ENCODE results near the gene CDH8. TPM values are rescaled to one million over a fixed set of nuclear protein-coding genes. Genes with fewer than 3 reads are reported as not detected.

CDH8 gene
- total RNA-seq, 4 donors from 2014 or later, result 0.40 to 3.0 (median 0.86) TPM

DNA sequence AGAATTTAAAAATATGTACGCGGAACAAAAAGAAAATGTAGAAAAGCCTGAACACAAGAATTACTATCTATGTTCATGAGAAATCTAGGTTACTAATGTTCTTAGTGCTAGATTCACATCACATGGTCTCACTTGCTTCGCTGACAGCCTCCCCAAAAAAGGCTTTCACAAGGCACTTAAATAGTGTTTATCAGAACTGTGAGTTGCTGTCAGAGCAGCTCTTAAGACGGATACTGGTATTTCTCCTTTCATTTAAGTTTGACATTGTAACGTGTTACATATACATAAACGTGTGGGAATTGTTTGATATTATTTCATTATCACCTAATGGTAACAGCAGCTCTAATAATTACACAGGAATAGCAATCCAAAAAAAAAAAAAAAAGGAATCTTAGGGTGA, 150.9 kb downstream of the CDH8 start:
- Histone ChIP-seq H3K36me3 (no peaks in the 10 kb centered on the region), H3K4me3 (no peak overlapping the region), H3K9me3 (no peaks in the 10 kb centered on the region), H3K27me3 (no peaks in the 10 kb centered on the region), H3K4me1 (no peaks in the 10 kb centered on the region), H3K27ac (no peak overlapping the region)
- TF ChIP-seq EP300 (IDR thresholded peaks at IDR 0.05) (no peak), POLR2A (IDR thresholded peaks at IDR 0.05) (no peak), CTCF (IDR thresholded peaks at IDR 0.05) (no peak), POLR2AphosphoS5 (IDR thresholded peaks at IDR 0.05) (no peak)
- 54 to 80% methylated on average over 6 of the region's 6 CpGs for WGBS, 2 donors (ENCODE audit: low coverage in 1 of 2)
- no peak for ATAC-seq

- no peak overlapping the region for H3K27ac ChIP-seq
- H3K36me3 ChIP-seq, result no peaks in the 10 kb centered on the region
- no peaks in the 10 kb centered on the region for H3K4me1 ChIP-seq
- H3K27me3 ChIP-seq, result no peaks in the 10 kb centered on the region
- WGBS, 2 donors (ENCODE audit: low coverage in 1 of 2), result 90 to 94% methylated on average over 3 of the region's 3 CpGs
- ATAC-seq, result no peak
- TF ChIP-seq POLR2AphosphoS5 (IDR thresholded peaks at IDR 0.05), result no peak
- no peak for TF ChIP-seq CTCF (IDR thresholded peaks at IDR 0.05)
- TF ChIP-seq EP300 (IDR thresholded peaks at IDR 0.05), result no peak
- no peak for TF ChIP-seq POLR2A (IDR thresholded peaks at IDR 0.05)
- H3K4me3 ChIP-seq, result no peak overlapping the region
- H3K9me3 ChIP-seq, result no peaks in the 10 kb centered on the region
These were observed 156.9 kb downstream of the CDH8 start for GRCh38 chr16:61879306-61879705.

DNA sequence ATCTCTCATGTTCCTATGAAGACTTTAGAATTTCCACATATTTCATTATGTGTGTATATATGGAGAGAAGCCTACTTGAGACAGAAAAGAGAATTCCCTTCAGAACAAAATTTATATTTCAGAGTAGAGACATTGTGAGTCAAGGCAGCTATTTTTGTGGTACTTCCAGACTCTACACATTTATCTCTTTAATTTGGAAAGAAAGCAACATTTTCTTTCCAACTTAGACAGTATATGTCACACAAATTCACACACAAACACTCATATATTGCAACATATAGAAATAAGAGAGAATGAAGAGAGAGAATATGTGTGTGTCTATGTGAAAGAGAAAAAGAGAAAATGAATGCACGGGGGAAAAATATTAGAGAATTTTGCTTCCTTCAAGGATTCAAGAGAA, 158.8 kb downstream of the CDH8 start:
- ATAC-seq, result no peak
- Histone ChIP-seq H3K27ac (no peak overlapping the region), H3K4me1 (no peaks in the 10 kb centered on the region), H3K36me3 (no peaks in the 10 kb centered on the region), H3K27me3 (no peaks in the 10 kb centered on the region), H3K4me3 (no peak overlapping the region), H3K9me3 (no peaks in the 10 kb centered on the region)
- TF ChIP-seq CTCF (IDR thresholded peaks at IDR 0.05) (no peak), EP300 (IDR thresholded peaks at IDR 0.05) (no peak), POLR2A (IDR thresholded peaks at IDR 0.05) (no peak), POLR2AphosphoS5 (IDR thresholded peaks at IDR 0.05) (no peak)
- 94 to 100% methylated on average over 1 of the region's 1 CpG for WGBS, 2 donors (ENCODE audit: low coverage in 1 of 2)

- no peaks in the 10 kb centered on the region for H3K9me3 ChIP-seq
- TF ChIP-seq EP300 (IDR thresholded peaks at IDR 0.05) (no peak), CTCF (IDR thresholded peaks at IDR 0.05) (no peak), POLR2AphosphoS5 (IDR thresholded peaks at IDR 0.05) (no peak), POLR2A (IDR thresholded peaks at IDR 0.05) (no peak)
- H3K36me3 ChIP-seq, result no peaks in the 10 kb centered on the region
- H3K27me3 ChIP-seq, result no peaks in the 10 kb centered on the region
- no peak overlapping the region for H3K27ac ChIP-seq
- no peak for ATAC-seq
- no peak overlapping the region for H3K4me3 ChIP-seq
- H3K4me1 ChIP-seq, result no peaks in the 10 kb centered on the region
These were observed 163.5 kb downstream of the CDH8 start for GRCh38 chr16:61872778-61873119.

DNA sequence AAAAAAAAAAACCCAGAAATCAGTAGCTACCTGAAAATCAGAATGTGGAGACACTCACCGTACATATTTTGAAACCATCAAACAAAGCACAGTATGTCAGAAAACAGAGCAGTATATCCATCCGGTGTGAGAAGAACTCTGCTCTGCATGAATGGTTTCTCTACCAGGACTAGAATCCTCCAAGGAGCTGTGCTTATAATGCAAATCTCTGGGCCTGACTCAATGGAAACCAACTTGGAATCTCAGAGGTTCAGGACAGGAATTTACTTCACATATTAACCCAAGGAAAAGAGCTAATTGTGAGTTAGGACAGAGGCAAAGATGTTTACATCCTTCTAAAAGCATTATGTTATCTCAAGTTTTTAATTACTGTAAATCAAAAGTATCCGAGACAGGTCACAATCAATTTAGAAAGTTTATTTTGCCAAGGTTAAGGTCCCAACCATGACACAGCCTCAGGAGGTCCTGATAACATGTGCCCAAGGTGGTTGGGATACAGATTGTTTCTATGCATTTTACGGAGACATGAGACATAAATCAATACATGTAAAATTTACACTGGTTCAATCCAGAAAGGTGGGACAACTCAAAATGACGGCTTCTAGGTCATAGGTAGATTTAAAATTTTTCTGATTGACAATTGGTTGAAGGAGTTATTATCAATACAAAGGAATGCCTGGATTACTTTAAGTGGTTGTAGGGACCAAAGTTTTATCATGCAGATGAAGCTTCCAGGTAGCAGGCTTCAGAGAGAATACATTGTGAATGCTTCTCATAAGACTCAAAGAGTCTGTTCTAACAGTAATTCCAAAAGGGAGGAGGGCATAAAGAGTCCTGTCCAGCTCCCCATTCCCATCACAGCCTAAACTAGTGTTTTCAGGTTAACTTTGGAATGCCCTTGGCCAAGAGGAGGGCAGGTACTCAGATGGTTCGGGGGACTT, 164.1 kb downstream of the CDH8 start:
- Histone ChIP-seq H3K27me3 (no peaks in the 10 kb centered on the region), H3K9me3 (no peaks in the 10 kb centered on the region), H3K27ac (no peak overlapping the region), H3K4me1 (no peaks in the 10 kb centered on the region), H3K4me3 (no peak overlapping the region), H3K36me3 (no peaks in the 10 kb centered on the region)
- no peak for TF ChIP-seq EP300 (IDR thresholded peaks at IDR 0.05)
- no peak for TF ChIP-seq POLR2AphosphoS5 (IDR thresholded peaks at IDR 0.05)
- TF ChIP-seq POLR2A (IDR thresholded peaks at IDR 0.05), result no peak
- no peak for TF ChIP-seq CTCF (IDR thresholded peaks at IDR 0.05)
- ATAC-seq, result no peak
- 84 to 91% methylated on average over 5 of the region's 6 CpGs for WGBS, 2 donors (ENCODE audit: low coverage in 1 of 2)

Data from gastroesophageal sphincter (tissue), 4 donors.